Hepatocyte (in vitro differentiated cells): ENCODE results near the gene GAST.

ENCODE experiments used
- CTCF ChIP-seq: fragments of 200-600 bp; sonication (generic); IDR thresholded peaks from 2 replicates; pipeline ENCODE4 v1.5.1; 2016; ENCODE audit warnings: antibody characterized with exemption, mild to moderate bottlenecking; ENCODE audit not compliant: poor library complexity
- EZH2 ChIP-seq: fragments of 200-600 bp; sonication (generic); IDR thresholded peaks from 2 replicates; pipeline ENCODE4 v1.6.1; 2016; ENCODE audit warnings: antibody characterized with exemption, mild to moderate bottlenecking, borderline replicate concordance

DNA sequence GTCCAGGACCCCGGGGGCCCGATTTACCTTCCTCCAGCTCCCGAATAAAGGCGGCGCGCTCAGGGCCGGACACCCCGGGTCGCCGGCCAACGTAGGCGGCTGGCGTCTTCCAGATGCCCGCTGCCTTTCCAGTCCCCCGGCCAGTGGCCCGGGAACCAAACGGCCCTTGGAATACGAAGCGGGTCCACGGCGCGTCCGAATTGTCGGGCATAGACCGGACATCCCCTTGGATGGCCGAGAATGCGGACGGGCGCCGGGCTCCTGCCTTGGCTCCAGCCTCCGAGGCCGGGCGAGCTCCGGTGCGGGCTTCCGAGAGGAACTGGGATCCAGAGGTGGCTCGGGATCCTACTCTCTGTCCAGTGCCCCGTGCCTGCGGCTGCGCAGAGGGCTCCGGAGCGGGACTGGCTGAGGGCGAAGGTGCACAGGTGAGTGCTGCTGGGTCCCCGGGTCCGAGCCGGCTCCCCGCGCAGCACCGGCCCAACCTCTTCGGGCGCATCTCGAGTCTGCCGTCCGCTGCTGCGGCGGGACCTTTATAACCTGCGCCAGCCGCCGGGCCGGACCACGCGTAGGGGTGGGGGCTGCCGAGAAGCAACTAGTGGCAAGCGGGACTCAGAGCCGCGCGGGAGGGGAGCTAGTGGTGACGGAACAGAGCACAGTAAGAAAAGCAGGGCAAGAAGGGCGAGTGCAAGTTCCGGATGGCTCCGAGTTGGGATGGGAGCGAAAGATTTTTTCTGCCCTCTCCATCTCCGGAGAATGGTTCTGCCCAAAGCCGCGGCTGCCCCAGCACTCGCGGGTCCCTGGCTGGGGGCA is 22.2 kb downstream of the GAST start, which contains the start of gene HAP1:
- no peak for TF ChIP-seq CTCF
- peak; percentile 65 for TF ChIP-seq EZH2
